Measurements from ENCODE around the gene SPECC1.
"Not testable (repeated sequence)": the region's sequence is repeated elsewhere in the genome, so short reads cannot be mapped to it uniquely, and the experiment has no call there.

Gene SPECC1

GRCh38 chr17:20239776-20240175 lies 230.6 kb downstream of the SPECC1 start:
- not testable (repeated sequence) for DNase-seq (ENCODE audit: low spot score)

GRCh38 chr17:20241855-20242254 lies 232.7 kb downstream of the SPECC1 start:
- no peak for DNase-seq (ENCODE audit: low spot score)

- DNase-seq (ENCODE audit: low spot score): no peak
Measured at GRCh38 chr17:20242271-20242670, 233.1 kb downstream of the SPECC1 start.

GRCh38 chr17:20243524-20243923 lies 234.4 kb downstream of the SPECC1 start:
- no peak for DNase-seq (ENCODE audit: low spot score)

GRCh38 chr17:20244671-20245070 lies 235.5 kb downstream of the SPECC1 start:
- DNase-seq (ENCODE audit: low spot score): no peak

- no peak for DNase-seq (ENCODE audit: low spot score)
Measured at GRCh38 chr17:20246692-20247091, 237.5 kb downstream of the SPECC1 start.

- DNase-seq (ENCODE audit: low spot score): no peak
Measured at GRCh38 chr17:20253323-20253722, 244.2 kb downstream of the SPECC1 start.

GRCh38 chr17:20254541-20254940 lies 245.4 kb downstream of the SPECC1 start:
- no peak for DNase-seq (ENCODE audit: low spot score)

- DNase-seq (ENCODE audit: low spot score): no peak
Measured at GRCh38 chr17:20256144-20256543, 247.0 kb downstream of the SPECC1 start.

GRCh38 chr17:20257008-20257407 lies 247.8 kb downstream of the SPECC1 start:
- no peak for DNase-seq (ENCODE audit: low spot score)

GRCh38 chr17:20257798-20258197 lies 248.6 kb downstream of the SPECC1 start:
- DNase-seq (ENCODE audit: low spot score): no peak

GRCh38 chr17:20259668-20260067 lies 250.5 kb downstream of the SPECC1 start:
- DNase-seq (ENCODE audit: low spot score): no peak

GRCh38 chr17:20260268-20260667 lies 251.1 kb downstream of the SPECC1 start:
- no peak for DNase-seq (ENCODE audit: low spot score)

GRCh38 chr17:20262226-20263114 lies 253.3 kb downstream of the SPECC1 start:
- no peak for DNase-seq (ENCODE audit: low spot score)

- not testable (repeated sequence) for DNase-seq (ENCODE audit: low spot score)
Measured at GRCh38 chr17:20263115-20263433, 253.9 kb downstream of the SPECC1 start.

- no peak for DNase-seq (ENCODE audit: low spot score)
Measured at GRCh38 chr17:20263595-20263994, 254.4 kb downstream of the SPECC1 start.

- DNase-seq (ENCODE audit: low spot score): no peak
Measured at GRCh38 chr17:20264996-20265395, 255.8 kb downstream of the SPECC1 start.

GRCh38 chr17:20266806-20267458 lies 257.8 kb downstream of the SPECC1 start:
- peak; percentile 47 for DNase-seq (ENCODE audit: low spot score)

GRCh38 chr17:20267459-20267842 lies 258.3 kb downstream of the SPECC1 start:
- DNase-seq (ENCODE audit: low spot score): no peak

- DNase-seq (ENCODE audit: low spot score): no peak
Measured at GRCh38 chr17:20270369-20270768, 261.2 kb downstream of the SPECC1 start.

- DNase-seq (ENCODE audit: low spot score): no peak
Measured at GRCh38 chr17:20271011-20271610, 262.0 kb downstream of the SPECC1 start.

GRCh38 chr17:20273741-20274500 lies 264.8 kb downstream of the SPECC1 start:
- no peak for DNase-seq (ENCODE audit: low spot score)

All from hepatic stellate cell (primary cell).